Astrocyte (in vitro differentiated cells and primary cell): ENCODE results near the gene GDPD2. TPM values are rescaled to one million over a fixed set of nuclear protein-coding genes. Genes with fewer than 3 reads are reported as not detected.

Source experiments
- DNase-seq: peaks from one replicate; pipeline ENCODE4 v3.0.0-alpha.2; 2010; ENCODE audit warnings: low read depth
- FAIRE-seq: peaks from 2 replicates; lab custom pipeline; 2011; peaks lifted over from hg19 to GRCh38; lab: Jason Lieb, UNC
- H2AFZ ChIP-seq: 2 replicates; pipeline ENCODE4 v1.6.0; 2012; ENCODE audit warnings: low read depth, low read length, inconsistent platforms
- H3K27ac ChIP-seq: 2 replicates; pipeline ENCODE4 v1.5.1; 2011; ENCODE audit warnings: low read depth, low read length, inconsistent platforms
- H3K27me3 ChIP-seq: 2 replicates; pipeline ENCODE4 v1.6.0; 2011; ENCODE audit warnings: low read length, inconsistent platforms; ENCODE audit not compliant: insufficient read depth
- H3K36me3 ChIP-seq: 2 replicates; pipeline ENCODE4 v1.5.1; 2011; ENCODE audit warnings: low read length, inconsistent platforms; ENCODE audit not compliant: insufficient read depth
- H3K4me1 ChIP-seq: 2 replicates; pipeline ENCODE4 v1.5.1; 2011; ENCODE audit warnings: low read length, inconsistent platforms; ENCODE audit not compliant: insufficient read depth
- H3K4me2 ChIP-seq: 2 replicates; pipeline ENCODE4 v1.6.0; 2012; ENCODE audit warnings: low read length, inconsistent platforms
- H3K4me3 ChIP-seq: 2 replicates; pipeline ENCODE4 v1.5.1; 2011; ENCODE audit warnings: low read depth, mild to moderate bottlenecking, low read length, inconsistent platforms; ENCODE audit not compliant: insufficient read depth
- H3K79me2 ChIP-seq: 2 replicates; pipeline ENCODE4 v1.6.0; 2012; ENCODE audit warnings: mild to moderate bottlenecking, low read length, inconsistent platforms; ENCODE audit not compliant: insufficient read depth
- H3K9ac ChIP-seq: 2 replicates; pipeline ENCODE4 v1.6.0; 2012; ENCODE audit warnings: mild to moderate bottlenecking, low read length, inconsistent platforms
- H3K9me3 ChIP-seq: 2 replicates; pipeline ENCODE4 v1.5.1; 2012; ENCODE audit warnings: low read depth, mild to moderate bottlenecking, low read length, inconsistent platforms; ENCODE audit not compliant: insufficient read depth
- H4K20me1 ChIP-seq: 2 replicates; pipeline ENCODE4 v1.6.0; 2012; ENCODE audit warnings: low read length, inconsistent platforms; ENCODE audit not compliant: insufficient read depth
- H3K27ac Mint-ChIP-seq: one replicate; pipeline ENCODE4 v1.8.0; 2021; ENCODE audit warnings: mild to moderate bottlenecking, mixed read lengths; ENCODE audit not compliant: unreplicated experiment
- H3K27me3 Mint-ChIP-seq: one replicate; pipeline ENCODE4 v1.8.0; 2021; ENCODE audit warnings: low read depth, mixed read lengths; ENCODE audit not compliant: unreplicated experiment
- H3K36me3 Mint-ChIP-seq: one replicate; pipeline ENCODE4 v1.8.0; 2021; ENCODE audit warnings: low read depth, mixed read lengths; ENCODE audit not compliant: unreplicated experiment
- H3K4me1 Mint-ChIP-seq: one replicate; pipeline ENCODE4 v1.8.0; 2021; ENCODE audit warnings: low read depth, mixed read lengths; ENCODE audit not compliant: unreplicated experiment
- H3K4me3 Mint-ChIP-seq: one replicate; pipeline ENCODE4 v1.8.0; 2021; ENCODE audit warnings: mild to moderate bottlenecking, moderate library complexity, mixed read lengths; ENCODE audit not compliant: unreplicated experiment
- H3K9me3 Mint-ChIP-seq: one replicate; pipeline ENCODE4 v1.8.0; 2021; ENCODE audit warnings: mild to moderate bottlenecking, mixed read lengths; ENCODE audit not compliant: unreplicated experiment
- EZH2 ChIP-seq: IDR thresholded peaks from 2 replicates; pipeline ENCODE4 v1.6.1; 2012; ENCODE audit warnings: mild to moderate bottlenecking, low read length, inconsistent platforms; ENCODE audit not compliant: insufficient read depth
- total RNA-seq: library from RNA; stranded (reverse); gene quantifications from 2 replicates; pipeline ENCODE4 v1.2.1, GENCODE V29; 2021
- TF ChIP-seq, protein P1 (sequence below): IDR thresholded peaks from 2 replicates; pipeline ENCODE4 v1.5.1; 2011; ENCODE audit warnings: low read depth, mild to moderate bottlenecking, inconsistent platforms, low read length, moderate library complexity; ENCODE audit not compliant: insufficient read depth

The GDPD2 gene
- total RNA-seq, 1 donor from 2014 or later, result not detected

DNA sequence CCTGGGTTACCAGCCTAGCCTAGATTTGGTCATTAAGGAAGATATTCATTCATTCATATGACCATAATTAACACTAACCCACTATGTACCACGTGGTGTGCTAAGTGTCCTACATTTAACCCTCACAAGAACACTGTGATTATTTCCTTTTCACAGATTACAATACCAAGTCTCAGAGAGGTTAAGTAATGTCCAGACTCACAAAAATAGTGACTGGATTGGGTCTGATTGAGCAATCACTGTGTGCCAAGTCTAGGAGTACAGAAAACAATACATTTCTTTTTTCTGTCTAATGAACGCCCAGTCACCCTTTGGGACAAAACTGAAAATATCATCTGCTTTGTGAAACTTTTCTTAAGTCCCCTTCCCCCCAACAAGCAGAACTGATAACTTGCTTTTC lies 13.9 kb downstream of the GDPD2 start:
- TF ChIP-seq, protein P1, sequence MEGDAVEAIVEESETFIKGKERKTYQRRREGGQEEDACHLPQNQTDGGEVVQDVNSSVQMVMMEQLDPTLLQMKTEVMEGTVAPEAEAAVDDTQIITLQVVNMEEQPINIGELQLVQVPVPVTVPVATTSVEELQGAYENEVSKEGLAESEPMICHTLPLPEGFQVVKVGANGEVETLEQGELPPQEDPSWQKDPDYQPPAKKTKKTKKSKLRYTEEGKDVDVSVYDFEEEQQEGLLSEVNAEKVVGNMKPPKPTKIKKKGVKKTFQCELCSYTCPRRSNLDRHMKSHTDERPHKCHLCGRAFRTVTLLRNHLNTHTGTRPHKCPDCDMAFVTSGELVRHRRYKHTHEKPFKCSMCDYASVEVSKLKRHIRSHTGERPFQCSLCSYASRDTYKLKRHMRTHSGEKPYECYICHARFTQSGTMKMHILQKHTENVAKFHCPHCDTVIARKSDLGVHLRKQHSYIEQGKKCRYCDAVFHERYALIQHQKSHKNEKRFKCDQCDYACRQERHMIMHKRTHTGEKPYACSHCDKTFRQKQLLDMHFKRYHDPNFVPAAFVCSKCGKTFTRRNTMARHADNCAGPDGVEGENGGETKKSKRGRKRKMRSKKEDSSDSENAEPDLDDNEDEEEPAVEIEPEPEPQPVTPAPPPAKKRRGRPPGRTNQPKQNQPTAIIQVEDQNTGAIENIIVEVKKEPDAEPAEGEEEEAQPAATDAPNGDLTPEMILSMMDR, result no peak
- TF ChIP-seq EZH2, result no peak
- Mint-ChIP-seq H3K9me3 (no peaks in the 10 kb centered on the region), H3K27ac (no peak overlapping the region), H3K27me3 (peaks cover 3% of the 10 kb centered on the region), H3K4me1 (peaks cover 6% of the 10 kb centered on the region), H3K36me3 (no peaks in the 10 kb centered on the region), H3K4me3 (no peak overlapping the region)
- DNase-seq, result no peak
- Histone ChIP-seq H3K9ac (no peak overlapping the region), H3K4me3 (no peak overlapping the region), H2AFZ (no peak overlapping the region), H3K36me3 (no peaks in the 10 kb centered on the region), H3K9me3 (no peaks in the 10 kb centered on the region), H3K4me1 (peaks cover 10% of the 10 kb centered on the region), H4K20me1 (no peaks in the 10 kb centered on the region), H3K79me2 (no peaks in the 10 kb centered on the region), H3K27me3 (no peaks in the 10 kb centered on the region), H3K27ac (no peak overlapping the region), H3K4me2 (no peak overlapping the region)
- FAIRE-seq, result peak; percentile 97

DNA sequence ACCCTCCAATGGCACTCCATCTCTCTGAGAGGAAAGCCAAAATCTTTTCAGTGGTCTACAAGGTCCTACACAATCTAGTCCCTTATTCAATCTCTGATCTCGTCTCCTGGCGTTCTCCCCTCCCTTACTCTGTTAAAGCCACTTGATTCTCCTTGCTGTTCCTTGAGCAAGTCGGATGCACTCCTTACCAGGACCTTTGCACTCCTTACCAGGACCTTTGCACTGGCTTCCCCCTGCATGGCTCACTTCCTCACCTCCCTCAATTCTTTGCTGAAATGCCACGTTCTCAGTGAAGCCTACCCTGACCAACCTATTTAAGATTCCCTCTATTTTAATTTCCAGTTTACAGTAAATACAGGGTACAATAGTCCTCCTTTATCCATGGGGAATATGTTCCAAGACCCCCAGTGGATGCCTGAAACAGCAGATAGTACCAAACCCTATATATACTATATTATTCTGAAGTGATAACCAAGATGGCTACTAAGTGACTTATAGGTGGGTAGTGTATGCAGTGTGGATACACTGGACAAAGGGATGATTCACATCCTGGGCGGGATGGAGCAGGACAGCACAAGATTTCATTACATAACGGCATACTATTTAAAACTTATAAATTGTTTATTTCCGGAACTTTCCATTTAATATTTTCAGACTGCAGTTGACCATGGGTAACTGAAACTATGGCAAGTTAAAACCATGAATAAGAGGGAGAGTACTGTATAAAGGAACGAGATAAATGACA lies 15.0 kb downstream of the GDPD2 start:
- H3K9me3 Mint-ChIP-seq, result no peaks in the 10 kb centered on the region
- H3K79me2 ChIP-seq, result no peaks in the 10 kb centered on the region
- no peak overlapping the region for H3K4me2 ChIP-seq
- no peak for TF ChIP-seq EZH2
- TF ChIP-seq, protein P1, result no peak
- FAIRE-seq (peak; percentile 26), DNase-seq (no peak)
- H3K9me3 ChIP-seq, result no peaks in the 10 kb centered on the region
- H3K4me1 Mint-ChIP-seq, result peaks cover 6% of the 10 kb centered on the region
- no peaks in the 10 kb centered on the region for H4K20me1 ChIP-seq
- peaks cover 10% of the 10 kb centered on the region for H3K4me1 ChIP-seq
- no peaks in the 10 kb centered on the region for H3K36me3 Mint-ChIP-seq
- no peaks in the 10 kb centered on the region for H3K36me3 ChIP-seq
- H3K27ac ChIP-seq, result no peak overlapping the region
- no peak overlapping the region for H3K27ac Mint-ChIP-seq
- no peak overlapping the region for H2AFZ ChIP-seq
- H3K27me3 ChIP-seq, result no peaks in the 10 kb centered on the region
- no peak overlapping the region for H3K9ac ChIP-seq
- no peak overlapping the region for H3K4me3 ChIP-seq
- H3K27me3 Mint-ChIP-seq, result peaks cover 3% of the 10 kb centered on the region
- no peak overlapping the region for H3K4me3 Mint-ChIP-seq

DNA sequence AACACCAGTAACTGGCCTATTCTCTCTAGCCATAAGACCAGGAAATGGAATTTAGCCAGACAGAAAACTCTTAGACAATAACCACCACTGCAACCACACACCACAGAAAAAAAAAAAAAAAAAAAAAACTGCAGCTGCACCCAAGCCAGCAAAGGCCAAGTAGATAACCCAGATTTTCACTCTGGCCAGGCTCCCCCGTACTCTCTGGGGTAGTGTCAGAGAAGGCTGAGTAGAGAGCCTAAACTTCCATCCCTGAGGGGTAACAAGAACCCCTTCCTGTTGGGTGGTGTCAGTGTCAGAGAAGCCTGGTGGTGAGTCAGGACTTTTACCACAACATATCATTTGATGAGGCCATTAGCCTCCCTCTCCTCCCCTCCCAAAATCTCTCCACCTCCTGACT lies 15.9 kb downstream of the GDPD2 start:
- DNase-seq, result peak; percentile 16
- Histone ChIP-seq H3K4me3 (no peak overlapping the region), H3K9ac (no peak overlapping the region), H3K4me1 (peaks cover 7% of the 10 kb centered on the region), H3K36me3 (no peaks in the 10 kb centered on the region), H3K27ac (no peak overlapping the region), H2AFZ (no peak overlapping the region), H3K79me2 (no peaks in the 10 kb centered on the region), H3K4me2 (peak overlapping the region; percentile 30), H4K20me1 (no peaks in the 10 kb centered on the region), H3K27me3 (no peaks in the 10 kb centered on the region), H3K9me3 (no peaks in the 10 kb centered on the region)
- no peaks in the 10 kb centered on the region for H3K36me3 Mint-ChIP-seq
- peaks cover 6% of the 10 kb centered on the region for H3K4me1 Mint-ChIP-seq
- TF ChIP-seq, protein P1, result no peak
- no peak for TF ChIP-seq EZH2
- H3K27ac Mint-ChIP-seq, result no peak overlapping the region
- no peaks in the 10 kb centered on the region for H3K9me3 Mint-ChIP-seq
- FAIRE-seq, result no peak
- H3K27me3 Mint-ChIP-seq, result peaks cover 8% of the 10 kb centered on the region
- no peak overlapping the region for H3K4me3 Mint-ChIP-seq
